Measurements from ENCODE around the gene HOXB5.

HOXB5 gene

DNA sequence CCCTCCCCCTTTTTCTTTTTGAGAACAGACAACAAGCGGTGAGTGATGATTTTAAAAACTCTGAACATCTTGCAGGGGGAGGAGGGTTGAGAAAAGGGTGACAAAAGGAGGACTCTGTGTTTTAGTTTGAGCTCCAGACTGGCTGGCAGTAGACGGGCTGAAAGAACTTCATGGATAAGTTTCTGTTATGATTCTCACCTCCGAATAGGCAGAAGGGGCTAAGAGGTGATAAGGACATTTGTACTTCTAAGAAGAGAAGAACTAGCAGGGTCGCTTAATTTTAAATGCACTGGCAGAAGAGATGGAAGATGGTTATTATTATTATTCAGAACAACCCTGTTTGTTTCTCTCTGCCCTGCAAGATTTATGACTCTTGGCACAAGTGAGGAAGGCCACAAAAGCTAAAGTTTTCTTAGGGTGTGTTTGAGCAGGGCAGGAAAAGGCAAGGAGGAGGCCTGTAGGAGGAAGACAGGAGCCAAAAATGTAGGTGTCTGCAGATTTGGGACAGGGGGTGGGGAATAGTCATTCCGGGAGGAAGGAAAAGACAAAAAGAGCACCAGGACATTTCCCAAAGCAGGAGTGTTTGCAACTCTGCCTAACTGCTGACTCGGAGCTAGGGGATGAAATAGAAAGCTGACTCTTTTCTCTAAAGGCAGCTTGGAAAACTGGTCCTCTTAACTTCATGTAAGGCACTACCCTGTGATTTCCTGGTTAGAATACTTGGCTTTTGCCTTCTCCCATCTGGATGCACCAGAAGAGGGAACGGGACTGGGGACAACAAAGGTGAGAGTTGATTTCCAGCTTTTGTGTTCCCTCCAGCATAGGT, 36.8 kb downstream of the HOXB5 start (continued):
- TF ChIP-seq, protein P1, sequence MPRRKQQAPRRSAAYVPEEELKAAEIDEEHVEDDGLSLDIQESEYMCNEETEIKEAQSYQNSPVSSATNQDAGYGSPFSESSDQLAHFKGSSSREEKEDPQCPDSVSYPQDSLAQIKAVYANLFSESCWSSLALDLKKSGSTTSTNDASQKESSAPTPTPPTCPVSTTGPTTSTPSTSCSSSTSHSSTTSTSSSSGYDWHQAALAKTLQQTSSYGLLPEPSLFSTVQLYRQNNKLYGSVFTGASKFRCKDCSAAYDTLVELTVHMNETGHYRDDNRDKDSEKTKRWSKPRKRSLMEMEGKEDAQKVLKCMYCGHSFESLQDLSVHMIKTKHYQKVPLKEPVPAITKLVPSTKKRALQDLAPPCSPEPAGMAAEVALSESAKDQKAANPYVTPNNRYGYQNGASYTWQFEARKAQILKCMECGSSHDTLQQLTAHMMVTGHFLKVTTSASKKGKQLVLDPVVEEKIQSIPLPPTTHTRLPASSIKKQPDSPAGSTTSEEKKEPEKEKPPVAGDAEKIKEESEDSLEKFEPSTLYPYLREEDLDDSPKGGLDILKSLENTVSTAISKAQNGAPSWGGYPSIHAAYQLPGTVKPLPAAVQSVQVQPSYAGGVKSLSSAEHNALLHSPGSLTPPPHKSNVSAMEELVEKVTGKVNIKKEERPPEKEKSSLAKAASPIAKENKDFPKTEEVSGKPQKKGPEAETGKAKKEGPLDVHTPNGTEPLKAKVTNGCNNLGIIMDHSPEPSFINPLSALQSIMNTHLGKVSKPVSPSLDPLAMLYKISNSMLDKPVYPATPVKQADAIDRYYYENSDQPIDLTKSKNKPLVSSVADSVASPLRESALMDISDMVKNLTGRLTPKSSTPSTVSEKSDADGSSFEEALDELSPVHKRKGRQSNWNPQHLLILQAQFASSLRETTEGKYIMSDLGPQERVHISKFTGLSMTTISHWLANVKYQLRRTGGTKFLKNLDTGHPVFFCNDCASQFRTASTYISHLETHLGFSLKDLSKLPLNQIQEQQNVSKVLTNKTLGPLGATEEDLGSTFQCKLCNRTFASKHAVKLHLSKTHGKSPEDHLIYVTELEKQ (tag by site-specific recombination; IDR thresholded peaks at IDR 0.05; ENCODE audit: borderline replicate concordance): no peak
- peak; percentile 70 for TF ChIP-seq PRDM1 (tag by site-specific recombination; IDR thresholded peaks at IDR 0.05)
- TF ChIP-seq, protein P2, sequence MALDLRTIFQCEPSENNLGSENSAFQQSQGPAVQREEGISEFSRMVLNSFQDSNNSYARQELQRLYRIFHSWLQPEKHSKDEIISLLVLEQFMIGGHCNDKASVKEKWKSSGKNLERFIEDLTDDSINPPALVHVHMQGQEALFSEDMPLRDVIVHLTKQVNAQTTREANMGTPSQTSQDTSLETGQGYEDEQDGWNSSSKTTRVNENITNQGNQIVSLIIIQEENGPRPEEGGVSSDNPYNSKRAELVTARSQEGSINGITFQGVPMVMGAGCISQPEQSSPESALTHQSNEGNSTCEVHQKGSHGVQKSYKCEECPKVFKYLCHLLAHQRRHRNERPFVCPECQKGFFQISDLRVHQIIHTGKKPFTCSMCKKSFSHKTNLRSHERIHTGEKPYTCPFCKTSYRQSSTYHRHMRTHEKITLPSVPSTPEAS (tag by site-specific recombination; IDR thresholded peaks at IDR 0.05): no peak
- peak; percentile 58; the same call in 1 of the 2 replicates for TF ChIP-seq ZXDB (tag by site-specific recombination; IDR thresholded peaks at IDR 0.05)
- TF ChIP-seq ZNF600 (tag by site-specific recombination; IDR thresholded peaks at IDR 0.05): 0 out of 2 replicates have a peak, but pooled peaks have one; percentile 33
- TF ChIP-seq ZNF221 (tag by site-specific recombination; IDR thresholded peaks at IDR 0.05; ENCODE audit: borderline replicate concordance): no peak
- TF ChIP-seq BCL11A (tag by site-specific recombination; IDR thresholded peaks at IDR 0.05; ENCODE audit: low read depth): no peak
- peak; percentile 92 for TF ChIP-seq ZFHX2 (tag by site-specific recombination; conservative IDR thresholded peaks at IDR 0.05)
- no peak for TF ChIP-seq ZNF548 (tag by site-specific recombination; IDR thresholded peaks at IDR 0.05)
- no peak for TF ChIP-seq ZNF311 (tag by site-specific recombination; IDR thresholded peaks at IDR 0.05; ENCODE audit: borderline replicate concordance)
- no peak for TF ChIP-seq ZNF610 (tag by site-specific recombination; IDR thresholded peaks at IDR 0.05; ENCODE audit: borderline replicate concordance)
- TF ChIP-seq ZNF426 (tag by site-specific recombination; IDR thresholded peaks at IDR 0.05): no peak
- no peak for TF ChIP-seq TCF7L2 (IDR thresholded peaks at IDR 0.05; ENCODE audit: borderline replicate concordance, low read depth, low read length)
- peak; percentile 41 for TF ChIP-seq ZBTB17 (tag by site-specific recombination; IDR thresholded peaks at IDR 0.05)
- no peak for TF ChIP-seq ZNF530 (tag by site-specific recombination; IDR thresholded peaks at IDR 0.05; ENCODE audit: low read depth)
- peak; percentile 96 for TF ChIP-seq FEZF1 (tag by site-specific recombination; IDR thresholded peaks at IDR 0.05)
- TF ChIP-seq, protein P3, sequence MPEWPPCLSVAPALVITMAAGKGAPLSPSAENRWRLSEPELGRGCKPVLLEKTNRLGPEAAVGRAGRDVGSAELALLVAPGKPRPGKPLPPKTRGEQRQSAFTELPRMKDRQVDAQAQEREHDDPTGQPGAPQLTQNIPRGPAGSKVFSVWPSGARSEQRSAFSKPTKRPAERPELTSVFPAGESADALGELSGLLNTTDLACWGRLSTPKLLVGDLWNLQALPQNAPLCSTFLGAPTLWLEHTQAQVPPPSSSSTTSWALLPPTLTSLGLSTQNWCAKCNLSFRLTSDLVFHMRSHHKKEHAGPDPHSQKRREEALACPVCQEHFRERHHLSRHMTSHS (tag by site-specific recombination; IDR thresholded peaks at IDR 0.05): no peak
- no peak for TF ChIP-seq ZNF157 (tag by site-specific recombination; IDR thresholded peaks at IDR 0.05)
- peak; percentile 80; the same call in 1 of the 2 replicates for TF ChIP-seq EGR2 (tag by site-specific recombination; IDR thresholded peaks at IDR 0.05; ENCODE audit: low read depth)
- no peak for TF ChIP-seq ZNF549 (tag by site-specific recombination; IDR thresholded peaks at IDR 0.05)
- no peak for TF ChIP-seq ZNF214 (tag by site-specific recombination; IDR thresholded peaks at IDR 0.05; ENCODE audit: borderline replicate concordance)
- TF ChIP-seq, protein P4, sequence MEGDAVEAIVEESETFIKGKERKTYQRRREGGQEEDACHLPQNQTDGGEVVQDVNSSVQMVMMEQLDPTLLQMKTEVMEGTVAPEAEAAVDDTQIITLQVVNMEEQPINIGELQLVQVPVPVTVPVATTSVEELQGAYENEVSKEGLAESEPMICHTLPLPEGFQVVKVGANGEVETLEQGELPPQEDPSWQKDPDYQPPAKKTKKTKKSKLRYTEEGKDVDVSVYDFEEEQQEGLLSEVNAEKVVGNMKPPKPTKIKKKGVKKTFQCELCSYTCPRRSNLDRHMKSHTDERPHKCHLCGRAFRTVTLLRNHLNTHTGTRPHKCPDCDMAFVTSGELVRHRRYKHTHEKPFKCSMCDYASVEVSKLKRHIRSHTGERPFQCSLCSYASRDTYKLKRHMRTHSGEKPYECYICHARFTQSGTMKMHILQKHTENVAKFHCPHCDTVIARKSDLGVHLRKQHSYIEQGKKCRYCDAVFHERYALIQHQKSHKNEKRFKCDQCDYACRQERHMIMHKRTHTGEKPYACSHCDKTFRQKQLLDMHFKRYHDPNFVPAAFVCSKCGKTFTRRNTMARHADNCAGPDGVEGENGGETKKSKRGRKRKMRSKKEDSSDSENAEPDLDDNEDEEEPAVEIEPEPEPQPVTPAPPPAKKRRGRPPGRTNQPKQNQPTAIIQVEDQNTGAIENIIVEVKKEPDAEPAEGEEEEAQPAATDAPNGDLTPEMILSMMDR (tag by site-specific recombination; IDR thresholded peaks at IDR 0.05): no peak
- no peak for TF ChIP-seq ZSCAN30 (tag by site-specific recombination; IDR thresholded peaks at IDR 0.05)
- no peak for TF ChIP-seq ZNF776 (tag by site-specific recombination; IDR thresholded peaks at IDR 0.05; ENCODE audit: borderline replicate concordance)
- peak; percentile 45; the same call in 1 of the 2 replicates for TF ChIP-seq ZBTB8A (tag by site-specific recombination; IDR thresholded peaks at IDR 0.05)
- no peak; the same call in 1 of the 2 replicates for TF ChIP-seq KLF7 (tag by site-specific recombination; IDR thresholded peaks at IDR 0.05; ENCODE audit: borderline replicate concordance)
- TF ChIP-seq, protein P5, sequence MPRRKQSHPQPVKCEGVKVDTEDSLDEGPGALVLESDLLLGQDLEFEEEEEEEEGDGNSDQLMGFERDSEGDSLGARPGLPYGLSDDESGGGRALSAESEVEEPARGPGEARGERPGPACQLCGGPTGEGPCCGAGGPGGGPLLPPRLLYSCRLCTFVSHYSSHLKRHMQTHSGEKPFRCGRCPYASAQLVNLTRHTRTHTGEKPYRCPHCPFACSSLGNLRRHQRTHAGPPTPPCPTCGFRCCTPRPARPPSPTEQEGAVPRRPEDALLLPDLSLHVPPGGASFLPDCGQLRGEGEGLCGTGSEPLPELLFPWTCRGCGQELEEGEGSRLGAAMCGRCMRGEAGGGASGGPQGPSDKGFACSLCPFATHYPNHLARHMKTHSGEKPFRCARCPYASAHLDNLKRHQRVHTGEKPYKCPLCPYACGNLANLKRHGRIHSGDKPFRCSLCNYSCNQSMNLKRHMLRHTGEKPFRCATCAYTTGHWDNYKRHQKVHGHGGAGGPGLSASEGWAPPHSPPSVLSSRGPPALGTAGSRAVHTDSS (tag by site-specific recombination; IDR thresholded peaks at IDR 0.05): peak; percentile 47; the same call in 1 of the 2 replicates
- TF ChIP-seq ZNF391 (tag by site-specific recombination; IDR thresholded peaks at IDR 0.05; ENCODE audit: borderline replicate concordance, low read depth): no peak
- 0 out of 2 replicates have a peak, but pooled peaks have one; percentile 16 for TF ChIP-seq WT1 (tag by site-specific recombination; IDR thresholded peaks at IDR 0.05)
- no peak for TF ChIP-seq ZNF48 (tag by site-specific recombination; IDR thresholded peaks at IDR 0.05)
